Stimulated activated CD4-positive, alpha-beta T cell treated with anti-CD3 and anti-CD28 coated beads, TNF-alpha, amount 100 ng/mL, for 24 hours (primary cell): ENCODE measurements around the gene CDR2L.
"Not testable (repeated sequence)": the region's sequence is repeated elsewhere in the genome, so short reads cannot be mapped to it uniquely, and the experiment has no call there.

ENCODE experiments used
- DNase-seq, 3 experiments: peaks; one replicate each; pipeline ENCODE4 v3.0.0-alpha.2; 2020; ENCODE audit warnings: low read depth in 3 of 3

CDR2L gene

GRCh38 chr17:75010683-75011400, 23.4 kb downstream of the CDR2L start:
- DNase-seq: no peak

DNA sequence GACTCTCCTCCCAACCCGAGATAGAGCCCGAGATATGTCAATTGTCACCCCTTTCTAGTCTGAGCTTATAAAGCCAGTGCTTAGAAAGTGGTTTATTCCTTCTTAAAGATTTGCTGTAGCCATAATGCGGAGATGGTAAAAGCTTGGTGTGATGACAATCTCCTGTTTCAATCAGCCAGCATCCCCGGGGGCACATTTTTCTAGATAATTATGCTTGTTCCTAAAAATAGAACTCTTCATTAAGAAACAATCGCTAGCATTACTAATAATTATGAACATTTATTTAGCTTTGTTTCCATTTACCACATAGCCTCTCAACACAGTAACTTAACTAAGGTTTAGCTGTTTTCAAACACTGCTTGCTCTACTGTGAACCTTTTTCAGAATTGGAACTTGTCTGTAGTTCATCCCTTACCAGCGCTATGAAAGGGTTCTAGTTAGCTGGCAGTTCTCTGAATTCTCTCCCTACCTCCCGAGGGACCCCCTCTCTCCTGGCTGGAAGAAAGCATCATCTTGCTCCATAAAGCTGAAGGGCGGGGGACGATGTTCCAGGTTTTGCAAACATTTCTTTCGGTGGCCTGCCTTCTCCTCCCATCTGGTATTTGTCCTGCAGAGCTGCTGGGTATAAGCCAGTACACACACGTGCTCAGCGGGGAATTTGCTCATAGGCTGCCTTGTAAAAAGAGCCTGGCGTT, 24.1 kb downstream of the CDR2L start:
- no peak for DNase-seq

GRCh38 chr17:75012096-75012345, 24.6 kb downstream of the CDR2L start:
- no peak for DNase-seq

- DNase-seq: peak; percentile 69 to 82 (median 72)
These were observed 25.1 kb downstream of the CDR2L start, which contains the start of gene MRPL58 for GRCh38 chr17:75012346-75013091. Gene MRPL58 (plus strand): TSS chr17:75012670. CDS start chr17:75012687, 17 bp downstream.

DNA sequence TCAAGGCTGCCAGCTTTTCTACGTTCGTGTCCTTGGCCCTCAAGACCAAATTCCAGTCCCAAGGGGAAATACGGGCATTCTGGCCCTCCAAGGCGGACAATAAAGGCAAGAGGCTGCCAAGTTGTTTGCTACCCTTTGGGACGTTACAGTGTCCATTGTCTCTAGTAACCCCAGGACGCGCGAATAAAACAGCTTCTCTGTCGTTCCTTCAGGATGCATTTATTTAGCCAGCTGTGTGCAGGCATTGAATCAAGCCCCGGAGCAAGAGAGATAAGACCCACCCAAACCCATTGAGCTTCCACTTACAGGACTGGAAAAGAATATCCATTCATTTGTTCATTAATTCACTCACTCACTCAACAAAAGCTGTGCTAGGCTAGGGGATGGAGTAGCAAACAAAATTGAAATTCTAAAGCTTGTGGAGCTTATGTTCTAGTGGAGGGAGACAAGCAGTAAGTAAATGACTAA, 25.7 kb downstream of the CDR2L start:
- no peak for DNase-seq

GRCh38 chr17:75019146-75019545, 31.7 kb downstream of the CDR2L start:
- DNase-seq: no peak

DNA sequence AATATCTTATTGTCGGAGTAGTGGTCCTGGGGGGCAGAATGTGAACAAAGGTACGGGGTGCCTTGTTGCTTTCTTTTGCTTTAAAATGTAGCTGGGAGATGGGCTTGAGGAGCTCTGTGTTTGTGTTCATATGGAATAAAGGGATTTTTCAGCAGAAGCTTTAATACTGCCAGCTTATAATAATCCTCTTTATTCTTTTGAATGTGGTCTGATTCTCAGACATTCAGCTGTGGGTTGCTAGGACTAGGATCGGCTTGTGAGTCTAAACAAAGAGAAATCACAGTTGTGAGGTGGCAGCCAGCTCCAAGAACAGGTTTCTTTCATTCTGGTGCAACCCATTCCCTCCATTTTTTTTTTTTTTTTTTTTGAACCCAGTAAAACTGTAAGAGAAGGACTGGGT, 32.3 kb downstream of the CDR2L start:
- DNase-seq: no peak

DNA sequence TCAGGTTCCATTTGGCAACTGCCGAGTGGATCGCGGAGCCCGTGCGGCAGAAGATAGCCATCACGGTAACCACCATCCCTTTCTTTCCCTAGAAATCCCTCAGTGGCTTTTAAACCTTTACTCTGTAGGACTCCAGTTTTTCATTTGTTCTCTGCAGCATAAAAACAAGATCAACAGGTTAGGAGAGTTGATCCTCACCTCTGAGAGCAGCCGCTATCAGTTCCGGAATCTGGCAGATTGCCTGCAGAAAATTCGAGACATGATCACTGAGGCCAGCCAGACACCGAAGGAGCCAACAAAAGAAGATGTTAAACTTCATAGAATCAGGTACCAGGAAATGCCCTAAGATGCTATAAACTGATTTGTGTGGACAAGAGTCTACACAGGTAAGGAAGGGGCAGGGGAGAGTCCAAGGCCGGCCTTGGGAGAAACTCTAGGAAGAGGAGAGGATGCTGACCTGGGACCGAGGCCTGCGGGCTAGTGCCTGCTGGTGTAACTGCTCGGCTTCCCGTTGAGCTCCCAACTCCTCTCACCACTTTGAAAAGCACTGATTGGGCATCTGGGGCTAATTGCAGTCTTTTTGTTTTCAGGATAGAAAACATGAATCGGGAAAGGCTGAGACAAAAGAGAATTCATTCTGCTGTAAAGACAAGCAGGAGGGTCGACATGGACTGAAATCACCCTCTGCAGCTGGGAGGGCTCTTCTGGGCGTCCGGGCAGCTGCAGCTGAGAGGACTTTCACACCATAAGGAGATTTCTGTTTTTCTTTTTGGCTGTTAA, 33.1 kb downstream of the CDR2L start:
- DNase-seq: no peak

- DNase-seq: no peak
These were observed 37.4 kb downstream of the CDR2L start for GRCh38 chr17:75024686-75025397.

DNA sequence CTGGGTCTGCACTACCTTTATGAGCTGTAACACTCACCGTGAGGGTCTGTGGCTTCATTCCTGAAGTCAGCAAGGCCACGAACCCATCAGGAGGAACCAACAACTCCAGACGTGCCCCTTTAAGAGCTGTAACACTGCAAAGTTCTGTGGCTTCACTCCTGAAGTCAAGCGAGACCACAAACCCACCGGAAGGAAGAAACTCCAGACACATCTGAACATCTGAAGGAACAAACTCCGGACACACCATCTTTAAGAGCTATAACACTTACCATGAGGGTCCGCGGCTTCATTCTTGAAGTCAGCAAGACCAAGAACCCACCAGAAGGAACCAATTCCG, 37.9 kb downstream of the CDR2L start:
- DNase-seq: not testable (repeated sequence)

DNA sequence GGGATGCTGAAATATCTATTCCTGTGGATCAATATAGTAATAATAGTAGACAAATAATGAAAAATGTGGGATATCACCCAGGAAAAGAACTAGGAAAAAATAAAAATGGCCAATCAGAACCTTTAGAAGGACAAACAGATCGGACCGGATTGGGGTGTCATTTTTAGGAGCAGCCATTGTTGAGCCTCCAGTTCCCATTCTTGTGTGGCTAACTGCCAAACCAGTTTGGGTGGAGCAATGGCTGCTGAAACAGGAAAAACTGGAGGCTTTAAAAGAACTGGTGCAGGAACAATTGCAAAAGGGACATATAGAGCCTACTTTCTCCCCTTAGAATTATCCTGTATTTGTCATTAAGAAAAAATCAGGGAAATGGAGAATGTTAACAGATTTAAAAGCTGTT, 39.2 kb downstream of the CDR2L start:
- DNase-seq: not testable (repeated sequence)

DNA sequence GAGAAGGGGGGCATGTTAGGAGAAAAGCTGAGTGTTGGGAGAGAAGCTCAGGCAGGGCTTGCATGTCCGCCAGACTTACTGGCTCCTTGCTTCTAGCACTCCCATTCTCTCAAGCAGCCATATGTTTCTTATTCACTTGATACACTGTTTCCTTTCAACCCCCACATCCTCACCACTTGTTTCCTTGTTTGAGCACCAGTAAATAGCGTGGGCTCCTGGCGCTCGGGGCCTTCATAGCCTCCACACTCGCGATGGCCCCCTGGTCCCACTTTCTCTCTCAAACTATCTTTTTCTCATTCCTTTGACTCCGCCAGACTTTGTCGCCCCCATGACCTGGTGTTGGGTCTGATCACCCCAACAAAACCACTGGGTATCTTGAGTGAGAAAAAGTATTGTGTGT, 42.7 kb downstream of the CDR2L start:
- no peak for DNase-seq

GRCh38 chr17:75031972-75032719, 44.7 kb downstream of the CDR2L start:
- peak in 1 of 3 experiments; percentile 54 for DNase-seq

- no peak for DNase-seq
These were observed 45.4 kb downstream of the CDR2L start for GRCh38 chr17:75032720-75033280.

DNA sequence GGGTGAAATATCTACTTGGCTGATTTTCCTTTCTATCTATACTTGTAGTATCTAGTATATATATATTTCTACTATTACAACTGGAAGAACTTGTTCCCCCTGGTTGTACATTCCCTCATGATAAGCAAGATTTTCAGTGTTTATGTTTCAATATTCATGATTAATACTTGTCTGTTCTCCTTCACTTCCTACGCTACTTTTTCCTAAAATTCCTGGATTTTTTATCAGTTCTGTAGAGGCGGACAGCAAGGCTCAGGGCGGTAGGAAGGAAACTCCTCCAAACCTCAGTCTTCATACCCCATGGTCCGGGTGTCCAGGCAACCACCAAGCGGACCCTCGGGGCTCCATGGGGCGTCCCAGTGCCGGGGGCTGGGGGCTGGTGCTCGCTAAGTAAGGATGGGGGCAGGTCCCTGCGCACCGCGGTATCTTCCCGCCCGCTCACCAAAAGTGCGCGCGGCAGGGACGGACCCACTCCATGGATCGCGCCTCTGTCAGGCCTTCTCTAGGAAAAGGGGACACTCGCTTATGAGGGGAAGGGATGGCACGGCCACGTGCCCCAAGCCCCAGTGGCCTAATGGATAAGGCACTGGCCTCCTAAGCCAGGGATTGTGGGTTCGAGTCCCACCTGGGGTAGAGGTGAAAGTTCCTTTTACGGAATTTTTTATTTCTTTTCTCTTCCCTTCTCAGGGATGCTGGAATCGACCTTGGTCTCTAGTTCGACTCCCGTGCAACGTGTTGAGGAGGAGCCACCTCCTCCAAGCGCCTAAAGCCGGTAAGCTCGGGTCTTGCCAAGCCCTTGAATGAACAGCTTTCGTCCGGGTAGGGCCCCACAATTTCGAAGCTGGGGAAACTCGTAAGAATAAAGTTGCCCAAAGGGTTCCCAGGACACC, 46.2 kb downstream of the CDR2L start:
- DNase-seq: peak; percentile 90 to 96 (median 91)

GRCh38 chr17:75034236-75034908, 46.9 kb downstream of the CDR2L start:
- DNase-seq: peak; percentile 81 to 96 (median 90)

- DNase-seq: peak; percentile 59 to 72 (median 60)
These were observed 49.3 kb downstream of the CDR2L start for GRCh38 chr17:75036643-75037268.

- DNase-seq: no peak
These were observed 51.8 kb downstream of the CDR2L start for GRCh38 chr17:75039238-75039637.
